ENCODE data around the gene HSPBAP1.
A peak's percentile ranks its signal among the peaks of the same experiment; 100 is the strongest.

Gene HSPBAP1, protein sequence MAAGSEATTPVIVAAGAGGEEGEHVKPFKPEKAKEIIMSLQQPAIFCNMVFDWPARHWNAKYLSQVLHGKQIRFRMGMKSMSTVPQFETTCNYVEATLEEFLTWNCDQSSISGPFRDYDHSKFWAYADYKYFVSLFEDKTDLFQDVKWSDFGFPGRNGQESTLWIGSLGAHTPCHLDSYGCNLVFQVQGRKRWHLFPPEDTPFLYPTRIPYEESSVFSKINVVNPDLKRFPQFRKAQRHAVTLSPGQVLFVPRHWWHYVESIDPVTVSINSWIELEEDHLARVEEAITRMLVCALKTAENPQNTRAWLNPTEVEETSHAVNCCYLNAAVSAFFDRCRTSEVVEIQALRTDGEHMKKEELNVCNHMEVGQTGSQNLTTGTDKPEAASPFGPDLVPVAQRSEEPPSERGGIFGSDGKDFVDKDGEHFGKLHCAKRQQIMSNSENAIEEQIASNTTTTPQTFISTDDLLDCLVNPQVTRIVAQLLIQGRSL

DNA sequence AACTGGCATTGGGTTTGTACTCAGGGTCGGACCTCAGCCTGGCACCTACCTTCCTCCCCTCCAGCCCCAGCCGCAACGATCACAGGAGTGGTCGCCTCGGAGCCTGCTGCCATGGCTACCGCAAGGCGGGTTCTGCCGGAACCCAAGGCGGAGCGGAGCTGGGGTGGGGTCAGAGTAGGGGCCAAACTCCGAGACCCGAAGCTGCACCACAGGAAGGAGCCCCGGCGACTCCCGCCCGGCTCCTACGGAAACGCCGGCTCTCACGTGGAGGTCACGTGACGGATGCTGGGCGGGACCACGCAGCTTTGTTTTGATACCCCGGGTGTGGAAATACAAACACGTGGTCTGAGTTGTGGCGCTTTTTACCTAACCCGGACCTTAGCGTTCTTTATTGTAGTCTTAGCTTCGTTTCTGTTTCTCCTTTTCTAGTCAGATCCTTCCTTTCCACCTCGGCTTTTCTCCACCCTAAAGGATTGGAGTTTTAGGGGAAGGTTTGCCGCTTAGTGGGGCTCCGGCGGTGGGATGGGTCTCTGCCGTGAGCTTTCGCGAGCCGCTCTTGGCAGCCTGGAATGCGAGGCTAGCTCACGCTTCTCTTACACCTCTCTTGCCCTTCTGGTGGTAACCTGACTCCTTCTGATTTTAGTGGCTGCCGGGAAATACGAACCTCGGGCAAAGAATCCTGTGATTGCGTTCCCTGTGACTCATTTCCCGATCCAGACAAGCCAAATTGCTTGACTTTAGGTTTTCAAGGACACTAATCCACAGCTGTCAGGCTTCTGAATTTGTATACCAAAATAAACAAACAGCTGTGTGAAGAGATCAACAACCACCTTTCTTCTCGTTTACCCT, at the start of gene HSPBAP1:
Gene HSPBAP1, minus strand, starts transcription at position 264 of the 849 bp plus-strand sequence. Its CDS starts 151 bp downstream, at position 113.
- DNase-seq (ENCODE audit: low spot score): peak; percentile 91

DNA sequence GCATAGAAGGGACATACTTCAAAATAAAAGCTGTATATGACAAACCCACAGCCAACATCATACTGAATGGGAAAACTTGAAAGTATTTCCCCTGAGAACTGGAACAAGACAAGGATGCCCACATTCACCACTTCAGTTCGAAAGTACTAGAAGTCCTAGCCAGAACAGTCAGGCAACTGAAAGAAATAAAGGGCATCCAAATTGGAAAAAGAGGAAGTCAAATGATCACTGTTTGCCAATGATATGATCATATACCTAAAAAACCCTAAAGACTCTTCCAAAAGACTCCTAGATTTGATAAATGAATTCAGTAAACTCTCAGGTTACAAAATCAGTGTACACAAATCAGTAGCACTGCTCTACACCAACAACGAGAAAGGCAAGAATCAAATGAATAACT, 42.0 kb upstream of the HSPBAP1 start:
- DNase-seq (ENCODE audit: low spot score): no peak

DNA sequence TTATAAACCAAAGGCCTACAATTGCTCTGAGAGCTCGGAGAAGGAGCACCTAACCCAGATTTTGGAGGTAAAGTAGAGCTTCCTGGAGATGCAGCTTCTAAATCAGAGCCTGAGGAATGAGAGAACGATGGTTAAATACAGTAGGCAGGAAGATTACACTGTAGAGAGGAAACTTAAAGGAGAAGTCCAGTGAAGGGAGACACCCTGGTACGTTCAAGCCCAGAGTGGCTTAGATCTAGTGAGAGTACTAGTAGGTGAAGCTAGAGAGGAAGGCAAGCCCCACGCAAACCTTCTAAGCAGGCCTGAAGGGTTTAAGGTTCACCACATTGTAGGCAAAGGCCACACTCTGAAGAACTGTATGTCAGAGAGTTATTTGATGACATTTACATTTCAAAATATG, 34.6 kb upstream of the HSPBAP1 start:
- no peak for DNase-seq (ENCODE audit: low spot score)

DNA sequence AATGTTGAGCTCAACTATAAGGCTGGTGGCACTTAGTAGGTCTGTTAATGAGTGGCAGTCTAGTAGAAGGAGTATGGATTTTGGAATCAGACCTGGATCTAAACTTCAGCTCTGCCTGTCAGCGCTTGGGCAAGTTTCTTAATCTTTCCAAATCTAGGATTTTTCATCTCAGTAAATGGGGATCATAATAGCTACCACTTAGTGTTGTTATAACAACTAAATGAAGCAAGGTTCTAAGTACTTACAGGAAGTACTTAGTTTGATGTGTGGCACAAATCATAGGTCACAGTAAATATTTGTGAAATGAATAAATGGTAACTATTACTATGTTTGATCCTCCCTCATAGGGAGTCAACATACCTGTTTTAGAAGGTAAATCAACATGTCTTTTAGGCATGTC, 32.6 kb upstream of the HSPBAP1 start:
- no peak for DNase-seq (ENCODE audit: low spot score)

DNA sequence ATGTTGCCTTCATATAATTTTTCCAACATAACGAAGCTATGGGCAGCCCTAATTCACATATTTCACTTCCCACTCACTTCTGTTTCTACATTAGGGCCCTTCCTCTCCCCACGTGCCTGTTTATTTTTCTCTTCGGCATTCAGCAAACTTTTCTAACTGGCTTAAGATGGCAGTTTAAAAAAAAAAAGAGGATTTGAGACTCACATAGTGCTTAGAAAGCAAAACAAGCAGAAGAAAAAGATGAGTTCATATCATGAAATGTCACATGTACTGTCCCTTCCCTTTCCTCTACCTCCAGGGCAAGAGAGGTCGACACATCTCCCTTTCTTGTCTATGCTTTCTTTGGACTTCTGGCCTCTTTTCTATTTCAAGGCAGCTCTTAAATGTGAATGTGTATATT, 31.8 kb upstream of the HSPBAP1 start:
- DNase-seq (ENCODE audit: low spot score): no peak

DNA sequence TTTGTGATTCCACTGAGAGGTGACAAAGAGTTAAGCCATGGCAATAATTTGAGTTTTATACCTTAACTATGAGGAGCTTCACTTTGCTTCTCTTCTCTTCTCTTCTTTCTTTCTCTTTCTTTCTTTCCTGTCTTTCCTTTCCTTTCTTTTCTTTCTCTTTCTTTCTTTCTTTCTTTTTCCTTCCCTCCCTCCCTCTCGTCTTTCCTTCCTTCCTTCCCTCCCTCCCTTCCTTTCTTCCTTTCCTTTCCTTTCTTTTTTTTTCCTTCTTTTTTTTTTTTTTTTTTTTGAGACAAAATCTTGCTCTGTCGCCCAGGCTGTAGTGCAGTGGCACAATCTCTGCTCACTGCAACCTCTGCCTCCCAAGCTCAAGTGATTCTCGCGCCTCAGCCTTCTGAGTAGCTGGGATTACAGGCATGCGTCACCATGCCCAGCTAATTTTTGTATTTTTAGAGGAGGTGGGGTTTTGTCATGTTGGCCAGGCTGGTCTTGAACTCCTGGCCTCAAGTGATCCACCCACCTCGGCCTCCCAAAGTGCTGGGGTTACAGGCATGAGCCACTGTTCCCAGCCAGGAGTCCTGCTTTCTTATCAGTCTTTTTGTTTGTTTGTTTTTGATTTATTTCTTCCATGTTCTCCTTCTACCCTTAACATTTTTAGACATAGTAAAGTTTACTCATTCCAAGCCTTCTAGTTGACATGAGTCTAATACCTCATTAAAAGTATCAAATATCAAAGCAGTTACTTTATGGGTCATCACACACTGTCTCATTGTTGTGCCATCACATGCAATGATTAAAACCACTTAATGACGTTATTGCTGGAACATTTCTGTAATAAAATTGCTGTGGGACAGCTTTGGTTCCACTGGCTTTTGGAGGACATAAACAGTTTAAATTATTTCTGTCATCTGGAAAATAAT, 31.1 kb upstream of the HSPBAP1 start:
- peak; percentile 27 for DNase-seq (ENCODE audit: low spot score)

DNA sequence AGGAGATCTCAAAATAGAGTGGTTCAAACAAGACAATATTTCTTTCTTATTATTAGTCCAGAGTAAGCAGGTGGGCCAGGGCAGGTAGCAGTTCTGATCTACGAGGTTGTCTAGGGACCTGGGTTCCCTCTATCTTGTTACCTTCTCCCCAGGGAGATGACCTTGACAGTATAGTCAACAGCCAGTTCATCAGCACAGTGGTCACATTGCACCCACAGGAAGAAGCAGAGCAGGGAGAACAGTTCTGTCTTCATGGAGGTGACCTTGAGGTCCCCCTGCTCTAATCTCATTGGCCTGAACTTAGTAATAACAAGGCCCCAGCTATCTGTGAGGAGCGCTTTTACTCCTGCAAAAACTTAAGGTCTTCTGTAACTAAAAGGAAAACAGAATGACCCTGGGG, 23.0 kb upstream of the HSPBAP1 start:
- no peak for DNase-seq (ENCODE audit: low spot score)

DNA sequence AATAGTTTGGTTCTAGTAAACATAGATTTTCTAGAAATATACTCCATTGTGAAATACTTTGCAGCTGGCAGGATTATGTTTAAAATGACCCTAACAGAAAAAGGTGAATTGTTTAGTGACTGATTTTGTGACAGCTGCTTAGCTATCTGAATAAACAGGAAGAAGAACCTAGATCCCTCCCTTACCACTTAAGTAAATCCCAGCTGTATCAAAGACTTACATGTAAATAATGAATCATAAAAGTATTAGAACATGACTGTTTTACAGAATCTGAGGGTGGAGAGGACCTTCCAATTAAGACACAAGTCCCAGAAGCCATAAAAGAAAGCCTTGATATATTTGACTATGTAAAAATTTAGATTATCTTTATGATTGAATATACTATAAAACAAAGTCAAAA, 17.1 kb upstream of the HSPBAP1 start:
- no peak for DNase-seq (ENCODE audit: low spot score)

DNA sequence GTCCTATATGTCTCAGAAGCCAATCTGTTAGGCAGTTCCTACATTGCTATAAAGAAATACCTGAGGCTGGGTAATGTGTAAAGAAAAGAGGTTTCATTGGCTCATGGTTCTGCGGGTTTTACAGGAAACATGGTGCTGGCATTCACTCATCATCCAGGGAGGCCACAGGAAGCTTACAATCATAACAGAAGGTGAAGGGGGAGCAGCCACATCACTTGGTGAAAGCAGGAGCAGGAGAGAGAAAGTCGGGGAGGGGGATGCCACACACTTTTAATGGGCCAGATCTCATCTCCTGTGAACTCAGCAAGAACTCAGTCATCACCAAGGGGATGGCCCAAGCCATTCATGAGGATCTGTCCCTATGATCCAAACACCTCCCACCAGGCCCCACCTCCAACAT, 10.3 kb upstream of the HSPBAP1 start:
- DNase-seq (ENCODE audit: low spot score): no peak

DNA sequence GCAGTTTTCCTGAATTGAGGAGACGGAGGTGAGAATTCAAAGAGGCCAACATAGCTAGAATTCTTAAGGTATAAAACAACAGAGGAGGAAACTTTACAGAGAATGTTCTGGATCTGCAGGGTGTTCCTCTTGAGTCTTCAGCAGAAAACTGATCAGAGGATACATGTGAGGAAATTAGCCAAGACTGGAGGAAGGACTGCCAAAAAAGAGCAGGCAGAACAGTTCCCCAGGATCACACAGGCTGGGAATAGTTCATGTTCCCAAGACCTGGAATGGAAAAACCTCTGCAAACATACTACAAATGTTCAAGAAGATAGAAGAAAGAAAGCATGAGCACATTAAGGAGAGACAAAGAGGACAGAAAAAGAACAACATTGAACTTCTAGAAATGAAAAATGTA, 8.7 kb upstream of the HSPBAP1 start:
- DNase-seq (ENCODE audit: low spot score): no peak

DNA sequence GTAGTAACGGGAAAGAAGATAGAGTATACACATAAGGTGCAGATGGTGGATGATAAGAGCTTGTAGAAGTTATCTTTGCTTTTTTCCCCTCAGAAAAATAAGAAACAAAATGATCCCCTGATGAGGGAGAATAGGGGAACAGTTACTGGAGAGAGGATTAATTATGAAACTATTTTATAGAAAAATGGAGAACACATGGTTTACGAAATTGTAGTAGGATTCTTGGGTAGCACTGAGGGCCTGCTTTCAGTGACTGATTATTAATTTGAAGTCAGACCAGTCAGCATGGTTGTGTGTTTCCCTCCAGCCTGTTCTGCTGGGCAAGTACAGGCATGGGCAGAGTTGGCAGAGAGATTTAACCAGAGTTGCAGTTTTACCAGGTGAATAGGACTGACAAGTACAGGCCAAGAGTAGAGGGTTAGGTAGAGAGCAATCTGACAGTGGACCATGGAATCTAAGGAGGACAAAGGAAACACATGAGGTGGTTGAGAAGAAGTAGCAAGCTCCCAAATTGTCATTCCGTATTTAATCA, 7.1 kb upstream of the HSPBAP1 start:
- DNase-seq (ENCODE audit: low spot score): no peak

DNA sequence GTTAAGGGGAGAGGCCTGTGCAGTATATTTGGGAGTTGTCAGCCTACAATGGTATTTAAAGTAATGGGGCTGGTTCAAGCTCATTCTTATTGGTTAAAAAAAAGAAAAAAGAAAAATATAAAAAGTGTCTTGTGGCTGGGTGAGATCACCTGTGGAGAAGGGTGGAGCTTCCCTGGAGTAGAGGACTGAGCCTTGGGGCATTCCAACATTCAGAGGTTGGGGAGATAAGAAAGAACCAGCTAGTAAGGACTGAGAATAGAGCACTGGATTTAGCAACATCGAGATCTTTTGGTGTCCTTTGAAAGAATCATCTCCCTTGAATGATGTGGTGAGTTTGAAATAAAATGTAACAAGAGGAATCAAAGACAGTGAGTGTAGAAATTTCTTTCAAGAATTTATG, 6.4 kb upstream of the HSPBAP1 start:
- no peak for DNase-seq (ENCODE audit: low spot score)

DNA sequence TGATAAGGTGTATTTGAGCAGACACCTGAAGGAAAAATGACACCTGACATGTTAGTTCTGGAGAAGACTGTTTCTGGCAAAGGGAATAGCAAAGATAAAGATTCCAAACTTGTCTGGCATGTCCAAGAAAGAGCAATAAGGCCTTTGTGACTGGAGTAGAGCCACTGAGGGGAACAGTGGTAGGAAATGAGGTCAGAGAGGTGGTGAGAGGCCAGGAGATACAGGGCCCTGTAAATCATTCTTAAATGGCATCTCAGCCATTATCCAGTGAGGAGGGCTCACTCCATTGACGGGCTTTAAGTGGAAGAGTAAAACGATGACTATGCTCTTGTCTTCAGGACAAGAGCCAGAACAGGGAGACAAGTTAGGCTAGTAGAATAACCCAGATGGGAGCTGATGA, 5.7 kb upstream of the HSPBAP1 start:
- no peak for DNase-seq (ENCODE audit: low spot score)

DNA sequence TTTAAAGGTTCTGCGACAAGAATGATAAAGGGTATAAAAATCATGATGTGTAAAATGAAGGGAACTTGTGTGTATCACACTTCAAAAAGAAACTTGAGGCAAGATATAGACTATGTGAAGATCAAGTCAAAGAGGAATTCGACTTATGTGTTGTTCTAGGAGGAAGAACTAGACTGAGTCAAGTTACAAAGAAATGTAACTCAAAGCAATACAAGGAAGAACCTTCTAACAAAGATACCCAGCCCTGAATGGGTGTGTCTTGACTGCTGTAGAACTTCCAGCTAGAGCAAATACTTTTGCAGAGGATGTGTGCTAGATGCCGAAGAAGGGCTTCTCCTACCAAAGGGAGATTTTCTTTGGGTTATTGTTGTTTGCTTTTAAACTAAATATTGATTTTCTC, 3.7 kb upstream of the HSPBAP1 start:
- no peak for DNase-seq (ENCODE audit: low spot score)

DNA sequence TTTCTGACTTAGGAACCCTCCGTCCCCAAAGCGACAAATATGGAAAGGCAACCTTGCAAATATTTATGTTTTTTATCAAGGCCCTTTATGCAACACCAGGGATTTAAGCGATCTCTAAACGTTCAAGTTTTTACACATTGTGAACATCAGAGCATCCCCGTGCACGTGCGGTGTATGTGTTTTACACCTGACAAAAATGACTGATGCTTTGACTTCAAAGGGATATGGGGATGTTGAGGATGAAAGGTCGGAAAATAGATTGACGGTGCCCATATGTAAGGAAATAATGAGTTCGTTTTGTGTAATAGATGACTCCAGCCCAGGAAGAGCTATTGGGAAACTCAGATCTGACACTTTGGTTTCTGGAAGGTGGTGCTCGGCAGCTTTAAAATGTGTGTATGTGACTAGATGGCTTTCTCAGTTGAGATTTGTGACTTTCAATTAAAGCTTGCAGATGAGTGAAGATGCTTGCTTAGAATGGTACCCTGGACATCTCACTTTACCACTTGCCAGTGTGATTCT, 2.1 kb upstream of the HSPBAP1 start:
- DNase-seq (ENCODE audit: low spot score): no peak

DNA sequence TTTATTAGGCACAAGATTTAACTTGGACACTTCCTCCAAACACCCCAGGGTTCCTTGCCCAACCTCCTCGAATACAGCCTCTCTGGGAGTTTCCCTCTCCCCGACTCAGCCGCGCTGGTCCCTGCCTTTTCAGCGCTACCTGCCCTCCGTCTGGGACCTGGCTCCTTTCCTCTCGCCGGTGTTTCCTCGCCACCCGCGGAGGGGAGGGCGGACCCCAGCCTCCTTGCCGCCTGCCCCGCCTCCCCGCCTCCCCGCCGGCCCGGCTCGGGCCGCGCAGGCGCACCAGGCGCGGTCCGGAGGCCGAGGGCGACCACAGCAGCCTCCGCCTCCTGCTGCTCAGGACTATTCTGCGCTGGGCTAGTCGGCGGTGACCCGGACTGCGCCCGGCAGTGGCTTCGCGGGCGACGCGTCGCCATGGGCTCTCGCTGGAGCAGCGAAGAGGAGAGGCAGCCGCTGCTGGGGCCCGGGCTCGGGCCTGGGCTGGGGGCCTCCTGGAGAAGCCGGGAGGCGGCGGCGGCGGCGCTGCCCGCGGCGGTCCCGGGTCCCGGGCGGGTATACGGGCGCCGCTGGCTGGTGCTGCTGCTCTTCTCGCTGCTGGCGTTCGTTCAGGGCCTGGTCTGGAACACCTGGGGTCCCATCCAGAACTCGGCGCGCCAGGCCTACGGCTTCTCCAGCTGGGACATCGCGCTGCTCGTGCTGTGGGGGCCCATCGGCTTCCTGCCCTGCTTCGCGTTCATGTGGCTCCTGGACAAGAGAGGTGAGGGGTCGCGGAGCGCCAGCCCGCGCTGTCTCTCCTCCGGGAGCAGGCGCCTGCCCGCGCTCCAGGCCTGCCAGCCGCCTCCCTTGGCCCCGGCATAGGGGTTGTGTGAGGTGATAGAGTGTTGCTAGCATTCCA, 1.4 kb upstream of the HSPBAP1 start, which contains the start of gene SLC49A4:
Gene SLC49A4, plus strand, starts transcription at position 291 of the 895 bp plus-strand sequence. Its CDS starts 124 bp downstream, at position 415.
- DNase-seq (ENCODE audit: low spot score): peak; percentile 94

DNA sequence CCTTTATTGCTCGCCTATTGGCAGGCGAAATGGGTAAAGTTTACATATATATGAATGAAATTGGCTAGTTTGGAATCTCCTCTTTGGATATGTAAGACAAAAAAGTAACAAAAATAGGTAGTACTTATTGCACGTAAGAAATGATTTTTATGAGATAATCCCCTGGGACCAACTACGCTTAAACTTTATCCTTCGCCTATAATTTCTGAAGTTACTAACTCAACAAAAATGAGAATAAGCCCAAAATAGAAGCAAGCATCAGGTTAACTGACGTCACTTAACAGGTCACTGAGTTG, 800 bp upstream of the HSPBAP1 start:
- DNase-seq (ENCODE audit: low spot score): no peak

DNA sequence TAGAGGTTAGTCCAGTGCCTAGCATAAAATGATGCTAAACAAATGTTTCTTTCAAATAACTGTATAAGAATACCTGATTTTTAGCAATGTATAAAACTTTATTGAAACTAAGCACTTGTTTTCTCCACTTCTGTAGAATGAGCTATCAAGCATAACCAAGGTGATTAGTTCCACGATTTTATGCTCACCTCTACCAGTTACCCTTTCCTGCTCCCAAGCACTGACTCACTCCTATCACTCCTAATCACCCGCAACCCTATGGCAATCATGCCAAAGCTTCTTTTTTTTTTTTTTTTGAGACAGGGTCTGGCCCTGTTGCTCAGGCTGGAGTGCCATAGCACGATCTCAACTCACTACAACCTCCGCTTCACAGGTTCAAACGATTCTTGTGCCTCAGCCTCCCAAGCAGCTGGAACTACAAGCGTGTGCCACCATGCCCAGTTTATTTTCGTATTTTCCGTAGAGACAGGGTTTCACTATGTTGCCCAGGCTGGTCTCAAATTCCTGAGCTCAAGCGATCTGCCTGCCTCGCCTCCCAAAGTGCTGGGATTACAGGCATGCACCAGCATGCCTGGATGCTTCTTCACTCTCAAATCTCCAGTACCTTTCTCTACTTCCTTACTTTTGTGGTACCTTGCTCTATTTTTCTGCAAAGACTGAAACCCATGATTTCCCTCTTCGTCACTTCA, 3.9 kb downstream of the HSPBAP1 start:
- DNase-seq (ENCODE audit: low spot score): no peak

DNA sequence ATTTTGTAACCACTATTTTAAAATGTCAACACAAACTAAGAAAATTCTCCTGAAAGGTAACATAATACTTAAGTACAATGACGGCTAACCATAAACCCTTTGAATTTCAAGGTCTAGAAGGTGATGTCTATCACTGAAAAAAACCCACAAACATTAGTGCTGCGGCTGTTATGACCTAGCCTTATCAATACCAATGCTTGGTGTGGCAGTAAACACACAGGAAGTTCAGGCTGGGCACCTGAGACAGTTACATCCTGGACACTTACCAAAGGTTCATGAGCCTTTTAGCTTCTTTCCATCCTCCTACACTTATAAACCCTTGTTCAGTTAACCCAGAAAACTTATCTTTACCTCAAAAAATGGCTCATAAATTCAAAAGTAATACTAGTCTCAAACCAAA, 5.8 kb downstream of the HSPBAP1 start:
- no peak for DNase-seq (ENCODE audit: low spot score)

DNA sequence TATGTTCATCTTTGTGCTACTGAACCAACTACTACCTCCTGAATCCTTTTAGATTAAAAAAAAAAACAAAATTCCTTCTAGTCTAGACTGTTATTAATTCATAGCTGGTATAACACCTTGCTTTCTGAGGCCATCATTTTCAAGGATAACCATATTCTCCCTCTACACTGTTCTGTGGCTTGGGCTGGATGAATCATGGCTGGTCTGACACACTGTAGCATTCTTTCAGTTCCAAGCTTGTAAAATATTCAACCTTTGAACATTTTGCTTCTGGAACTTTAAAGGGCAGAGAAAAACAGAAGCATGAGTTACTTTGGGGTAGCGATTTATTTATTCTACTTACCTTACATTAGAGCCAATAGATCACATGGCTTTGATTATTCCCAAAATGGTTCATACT, 7.6 kb downstream of the HSPBAP1 start:
- DNase-seq (ENCODE audit: low spot score): peak; percentile 85
